ENCODE measurements around the gene CFAP77. TPM values are rescaled to one million over a fixed set of nuclear protein-coding genes. Genes with fewer than 3 reads are reported as not detected.

Gene CFAP77
- polyA plus RNA-seq, 1 donor from 2014 or later = not detected

- Histone ChIP-seq H3K9ac (ENCODE audit: low read length) (no peak overlapping the region), H3K4me2 (ENCODE audit: low read length) (no peak overlapping the region), H3K27me3 (ENCODE audit: insufficient read depth, low read depth, low read length) (peaks cover 50% of the 10 kb centered on the region), H3K79me2 (replicated peaks; ENCODE audit: insufficient read depth, low read length) (no peaks in the 10 kb centered on the region), H3K36me3 (ENCODE audit: insufficient read depth, low read length) (no peaks in the 10 kb centered on the region), H3F3A (ENCODE audit: insufficient read depth, low read length, poor library complexity, severe bottlenecking) (no peaks in the 10 kb centered on the region), H3K9me3 (ENCODE audit: low read length) (no peaks in the 10 kb centered on the region), H3K9me2 (ENCODE audit: insufficient read depth, low read length) (no peaks in the 10 kb centered on the region), H3K27ac (ENCODE audit: low read length) (no peak overlapping the region), H2AFZ (ENCODE audit: low read depth, low read length) (no peak overlapping the region), H4K20me1 (ENCODE audit: insufficient read depth) (no peaks in the 10 kb centered on the region), H3K4me3 (ENCODE audit: low read length) (no peak overlapping the region)
- TF ChIP-seq TAF1 (IDR thresholded peaks at IDR 0.05; ENCODE audit: low read depth) (no peak), MXI1 (conservative IDR thresholded peaks at IDR 0.05; ENCODE audit: poor library complexity, severe bottlenecking) (no peak), POLR2AphosphoS5 (IDR thresholded peaks at IDR 0.05) (no peak), SMC3 (conservative IDR thresholded peaks at IDR 0.05; ENCODE audit: poor library complexity) (peak; percentile 100), REST (IDR thresholded peaks at IDR 0.05; ENCODE audit: borderline replicate concordance) (no peak), CTCF (IDR thresholded peaks at IDR 0.05; ENCODE audit: poor library complexity, severe bottlenecking) (peak; percentile 96), EP300 (conservative IDR thresholded peaks at IDR 0.05; ENCODE audit: poor library complexity, severe bottlenecking) (peak; percentile 12), RAD21 (conservative IDR thresholded peaks at IDR 0.05) (peak; percentile 99)
Observed at GRCh38 chr9:132575005-132575609, 165.1 kb downstream of the CFAP77 start.

- Histone ChIP-seq H3K9ac (ENCODE audit: low read length) (no peak overlapping the region), H3K27me3 (ENCODE audit: insufficient read depth, low read depth, low read length) (peaks cover 57% of the 10 kb centered on the region)
- TF ChIP-seq POLR2AphosphoS5 (IDR thresholded peaks at IDR 0.05) (no peak), CTCF (IDR thresholded peaks at IDR 0.05; ENCODE audit: poor library complexity, severe bottlenecking) (no peak), TAF1 (IDR thresholded peaks at IDR 0.05; ENCODE audit: low read depth) (no peak), EZH2 (IDR thresholded peaks at IDR 0.05; ENCODE audit: borderline replicate concordance, insufficient read depth, low read length, poor library complexity, severe bottlenecking) (no peak), MXI1 (conservative IDR thresholded peaks at IDR 0.05; ENCODE audit: poor library complexity, severe bottlenecking) (no peak), RAD21 (conservative IDR thresholded peaks at IDR 0.05) (no peak), REST (IDR thresholded peaks at IDR 0.05; ENCODE audit: borderline replicate concordance) (no peak), SMC3 (conservative IDR thresholded peaks at IDR 0.05; ENCODE audit: poor library complexity) (no peak), EP300 (conservative IDR thresholded peaks at IDR 0.05; ENCODE audit: poor library complexity, severe bottlenecking) (no peak)
Observed at GRCh38 chr9:132575811-132576210, 165.8 kb downstream of the CFAP77 start.

More at GRCh38 chr9:132575811-132576210, 165.8 kb downstream of the CFAP77 start:
- no peaks in the 10 kb centered on the region for H3F3A ChIP-seq (ENCODE audit: insufficient read depth, low read length, poor library complexity, severe bottlenecking)
- H3K9me2 ChIP-seq (ENCODE audit: insufficient read depth, low read length) = no peaks in the 10 kb centered on the region
- H3K79me2 ChIP-seq (replicated peaks; ENCODE audit: insufficient read depth, low read length) = no peaks in the 10 kb centered on the region
- H3K4me3 ChIP-seq (ENCODE audit: low read length) = no peak overlapping the region
- no peak overlapping the region for H3K4me2 ChIP-seq (ENCODE audit: low read length)
- H3K36me3 ChIP-seq (ENCODE audit: insufficient read depth, low read length) = no peaks in the 10 kb centered on the region
- no peak overlapping the region for H2AFZ ChIP-seq (ENCODE audit: low read depth, low read length)
- H3K9me3 ChIP-seq (ENCODE audit: low read length) = no peaks in the 10 kb centered on the region
- no peaks in the 10 kb centered on the region for H4K20me1 ChIP-seq (ENCODE audit: insufficient read depth)
- H3K27ac ChIP-seq (ENCODE audit: low read length) = no peak overlapping the region
